EL (cell line): Measurements from ENCODE around the gene ACVR2B.
A peak's percentile ranks its signal among the peaks of the same experiment; 100 is the strongest.
"Not testable (repeated sequence)": the region's sequence is repeated elsewhere in the genome, so short reads cannot be mapped to it uniquely, and the experiment has no call there.

Experiments used
- DNase-seq: peaks from one replicate; pipeline ENCODE4 v3.0.0-alpha.2; 2016

ACVR2B gene

DNA sequence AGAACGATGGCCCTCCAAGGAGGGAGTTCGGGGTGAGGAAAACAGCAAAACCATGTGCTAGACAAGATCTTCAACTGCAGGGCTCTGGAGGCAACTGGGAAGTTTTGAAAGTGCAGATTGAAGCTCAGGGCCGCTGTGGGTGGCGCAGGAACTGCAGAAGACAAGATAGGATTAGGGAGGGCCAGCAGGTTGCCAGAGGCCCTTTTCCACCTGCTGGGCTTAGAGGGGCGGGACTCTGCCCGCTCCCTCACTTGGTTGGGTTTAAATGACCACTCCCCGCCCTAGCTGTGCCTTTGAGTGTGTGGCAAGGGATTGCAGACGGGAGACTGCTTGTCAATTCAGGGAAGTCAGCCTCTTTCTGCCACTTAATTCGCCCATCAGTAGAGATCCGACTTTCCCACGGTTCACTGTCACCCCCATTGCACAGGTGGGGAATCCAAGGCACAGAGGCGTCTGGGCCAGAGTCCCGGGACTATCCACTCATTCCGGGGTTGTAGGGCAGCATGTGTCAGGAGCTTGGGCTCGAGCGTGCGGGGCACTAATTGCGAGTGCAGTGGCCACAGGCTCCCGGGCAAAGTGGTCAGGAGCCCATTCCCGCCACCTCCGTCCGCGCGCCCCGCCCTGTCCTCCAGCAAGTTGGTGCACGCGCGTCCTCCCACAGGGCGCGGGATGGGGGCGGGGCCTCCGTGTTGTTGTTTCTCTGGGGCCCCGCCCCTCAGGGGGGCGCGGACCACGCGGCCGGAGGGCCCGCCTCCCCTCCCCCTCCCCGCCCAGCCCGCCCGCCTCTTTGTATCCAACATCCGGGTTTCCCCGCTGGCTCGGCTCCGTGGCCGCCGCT, at the start of gene ACVR2B:
TSS of gene ACVR2B (plus strand) at position 816 of the 838 bp plus-strand sequence. CDS start 433 bp downstream, outside the sequence.
- peak; percentile 79 for DNase-seq

DNA sequence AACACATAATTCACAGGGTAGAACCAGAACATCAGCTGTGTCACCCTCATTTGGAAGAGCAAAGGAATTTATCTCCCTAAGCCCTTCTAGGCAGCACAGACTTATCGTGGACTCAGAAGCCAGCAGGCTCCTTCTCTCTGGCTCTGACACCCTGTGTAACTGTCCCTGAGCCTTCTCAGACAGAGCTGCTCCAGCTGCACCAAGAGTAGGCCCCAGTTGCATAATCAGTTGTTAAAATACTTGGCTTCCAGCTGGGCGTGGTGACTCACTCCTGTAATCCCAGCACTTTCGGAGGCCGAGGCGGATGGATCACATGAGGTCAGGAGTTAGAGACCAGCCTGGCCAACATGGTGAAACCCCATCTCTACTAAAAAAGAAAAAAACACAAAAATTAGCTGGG, 49.4 kb upstream of the ACVR2B start:
- DNase-seq, result peak; percentile 79

DNA sequence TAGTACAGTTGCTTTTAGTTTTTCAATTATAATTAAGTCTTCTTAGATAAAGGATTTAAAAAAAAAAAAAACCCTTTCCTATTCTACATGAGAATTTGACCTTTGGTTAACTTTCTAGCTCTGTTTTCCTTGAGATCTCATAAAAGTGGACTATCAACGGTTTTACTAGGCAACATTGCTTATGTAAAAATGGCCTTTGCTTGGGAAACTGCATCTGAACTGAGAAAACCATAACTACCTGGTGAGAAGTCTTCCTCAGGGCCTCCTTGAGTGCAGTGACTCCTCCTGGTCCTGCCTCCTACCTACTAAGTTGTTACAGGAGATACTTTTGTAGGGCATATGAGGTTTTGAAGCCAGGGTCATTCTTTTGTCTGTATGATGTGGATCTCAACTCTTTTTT, 42.1 kb upstream of the ACVR2B start:
- no peak for DNase-seq

GRCh38 chr3:38420758-38421157, 32.9 kb upstream of the ACVR2B start:
- not testable (repeated sequence) for DNase-seq

GRCh38 chr3:38421679-38422336, 31.9 kb upstream of the ACVR2B start:
- no peak for DNase-seq

- DNase-seq, result not testable (repeated sequence)
These were observed 26.8 kb upstream of the ACVR2B start for GRCh38 chr3:38426798-38427426.

DNA sequence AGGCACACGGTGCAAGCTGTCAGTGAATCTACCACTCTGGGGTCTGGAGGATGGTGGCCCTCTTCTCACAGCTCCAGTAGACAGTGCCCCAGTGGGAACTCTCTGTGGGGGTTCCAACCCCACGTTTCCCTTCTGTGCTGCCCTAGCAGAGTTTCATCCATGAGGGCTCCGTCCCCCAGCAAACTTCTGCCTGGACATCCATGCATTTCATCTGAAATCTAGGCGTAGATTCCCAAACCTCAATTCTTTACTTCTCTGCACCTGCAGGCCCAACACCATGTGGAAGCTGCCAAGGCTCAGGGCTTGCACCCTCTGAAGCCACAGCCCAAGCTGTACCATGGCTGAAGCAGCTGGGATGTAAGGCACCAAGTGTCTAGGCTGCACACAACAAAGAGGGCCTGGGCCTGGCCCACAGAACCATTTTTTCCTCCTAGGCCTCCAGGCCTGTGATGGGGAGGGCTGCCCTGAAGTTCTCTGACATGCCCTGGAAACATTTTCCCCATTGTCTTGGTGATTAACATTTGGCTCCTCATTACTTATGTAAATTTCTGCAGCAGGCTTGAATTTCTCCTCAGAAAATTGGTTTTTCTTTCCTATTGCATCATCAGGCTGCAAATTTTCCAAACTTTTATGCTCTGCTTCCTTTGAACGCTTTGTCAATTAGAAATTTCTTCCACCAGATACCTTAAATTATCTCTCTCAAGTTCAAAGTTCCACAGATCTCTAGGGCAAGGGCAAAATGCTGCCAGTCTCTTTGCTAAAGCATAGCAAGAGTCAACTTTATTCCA, 20.6 kb upstream of the ACVR2B start:
- DNase-seq, result not testable (repeated sequence)

GRCh38 chr3:38433661-38434060, 20.0 kb upstream of the ACVR2B start:
- not testable (repeated sequence) for DNase-seq

GRCh38 chr3:38438436-38439069, 15.1 kb upstream of the ACVR2B start:
- DNase-seq, result peak; percentile 34

DNA sequence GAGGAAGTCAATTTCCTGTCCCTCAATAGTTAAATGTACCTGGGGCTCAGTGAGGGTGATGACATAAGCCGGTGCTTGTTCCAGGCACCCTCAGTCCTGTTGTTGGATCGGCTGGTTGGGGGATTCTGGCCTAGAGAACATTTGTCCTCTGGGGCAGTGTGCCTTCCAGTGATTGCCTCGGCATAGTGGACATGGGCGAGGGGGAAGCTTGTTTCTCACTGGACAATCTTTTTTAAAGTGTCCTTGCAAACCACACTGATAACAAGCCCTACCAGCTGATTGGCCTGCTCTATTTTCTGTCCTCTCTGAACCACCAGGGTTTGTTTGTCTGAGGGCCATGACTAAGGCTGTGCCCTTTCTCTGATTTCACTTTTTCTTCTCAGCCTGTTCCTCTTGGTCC, 10.5 kb upstream of the ACVR2B start:
- DNase-seq, result not testable (repeated sequence)

- DNase-seq, result no peak
These were observed 7.5 kb upstream of the ACVR2B start for GRCh38 chr3:38446085-38446686.

- no peak for DNase-seq
These were observed 6.9 kb upstream of the ACVR2B start for GRCh38 chr3:38446812-38447211.

DNA sequence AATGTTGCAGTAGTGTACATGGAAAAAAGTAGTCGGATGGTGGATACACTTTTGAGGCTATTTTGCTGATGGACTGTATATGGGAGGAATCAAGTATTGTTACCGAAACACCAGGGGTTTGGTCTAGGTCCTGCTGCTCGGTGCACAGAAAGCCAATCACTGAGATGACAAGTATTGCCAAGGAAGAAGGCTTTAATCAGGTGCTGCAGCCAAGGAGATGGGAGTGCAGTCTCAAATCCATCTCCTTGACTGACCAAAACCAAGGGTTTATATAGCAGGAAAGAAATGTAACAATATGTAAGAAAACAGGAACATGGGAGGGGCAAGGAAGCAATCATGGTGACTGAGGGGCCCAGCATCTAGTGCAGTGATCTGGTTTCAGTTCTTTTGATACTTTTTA, 2.8 kb upstream of the ACVR2B start:
- DNase-seq, result no peak

GRCh38 chr3:38453913-38454177, 155 bp downstream of the ACVR2B start:
- DNase-seq, result no peak

GRCh38 chr3:38454178-38454883, 641 bp downstream of the ACVR2B start:
- DNase-seq, result peak; percentile 34

DNA sequence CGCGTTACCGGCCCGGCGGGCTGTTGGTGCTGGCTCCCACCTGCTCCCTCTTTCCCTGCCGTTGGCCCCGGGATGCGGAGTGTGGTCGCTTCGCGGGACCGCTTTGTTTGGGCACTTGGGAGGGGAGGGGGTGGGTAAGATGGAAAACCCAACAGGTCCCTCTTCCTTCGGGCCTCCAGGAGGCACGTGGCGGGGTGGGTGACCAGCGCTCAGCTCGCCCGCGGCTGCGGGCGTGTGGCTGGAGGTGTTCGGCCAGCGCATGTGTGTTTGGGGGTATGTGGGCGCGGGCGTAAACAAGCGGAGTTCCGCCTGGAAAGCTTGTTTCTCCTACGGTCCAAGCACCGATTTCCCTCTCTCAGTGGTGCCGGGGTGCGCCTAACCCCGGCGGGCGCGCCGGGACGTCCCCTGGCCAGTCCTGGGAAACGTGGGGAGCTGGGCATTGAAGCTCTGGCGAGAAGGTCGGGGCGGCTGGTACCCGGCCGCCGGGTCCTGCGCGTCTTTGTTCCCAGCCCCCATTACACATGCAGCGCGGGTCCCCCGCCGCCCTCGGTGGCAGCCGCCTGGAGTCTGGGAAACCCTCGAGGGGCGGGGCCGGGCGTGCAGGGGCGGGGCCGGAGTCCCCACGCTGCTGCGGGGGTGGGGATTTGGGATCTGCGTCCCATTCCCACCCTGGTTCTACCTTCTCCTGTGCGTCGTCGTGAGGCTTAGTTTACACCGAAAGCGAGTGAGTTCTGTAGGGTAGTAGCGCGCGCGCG, 1.4 kb downstream of the ACVR2B start:
- DNase-seq, result peak; percentile 65

DNA sequence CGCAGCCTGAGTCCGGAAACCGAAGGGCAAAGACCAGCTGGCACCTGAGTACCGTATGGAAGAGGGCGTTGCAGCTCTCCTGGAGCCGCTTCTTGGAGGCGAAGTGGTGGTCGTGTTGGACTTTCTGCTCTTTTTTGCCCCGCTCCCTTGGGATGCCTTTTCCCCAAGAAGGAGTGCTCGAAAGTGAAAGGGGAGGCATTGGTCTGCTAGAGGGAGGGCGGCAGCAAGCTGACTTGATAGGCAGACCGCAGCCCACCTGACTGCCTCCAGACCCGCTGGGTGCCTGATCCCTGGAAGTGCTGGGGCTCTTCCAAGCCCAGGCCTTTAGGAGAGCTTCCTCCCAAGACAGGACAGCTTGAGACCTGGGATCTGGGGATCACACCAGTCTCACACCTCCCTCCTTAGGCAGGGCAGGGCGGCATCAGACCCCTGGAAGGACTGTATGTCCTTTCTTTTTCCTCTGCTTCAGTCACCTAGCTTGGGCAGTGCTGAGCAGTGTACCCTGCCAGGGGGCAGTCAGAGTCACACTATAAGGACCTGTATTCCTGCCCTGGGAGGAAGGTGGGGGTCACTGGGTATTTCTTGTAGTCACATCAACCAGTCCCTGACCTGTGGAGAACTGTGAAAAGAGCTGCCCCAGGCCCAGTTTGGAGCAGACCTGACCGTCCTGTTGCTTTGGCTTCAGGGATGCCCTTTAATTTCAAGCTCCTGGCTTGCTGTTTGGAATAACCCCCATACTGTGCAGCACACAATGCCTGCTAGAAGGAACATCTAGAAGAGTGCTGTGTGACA, 2.1 kb downstream of the ACVR2B start:
- DNase-seq, result no peak

- no peak for DNase-seq
These were observed 3.7 kb downstream of the ACVR2B start for GRCh38 chr3:38457111-38458003.
